ENCODE results near the gene PMM1.
"Not testable (repeated sequence)": the region's sequence is repeated elsewhere in the genome, so short reads cannot be mapped to it uniquely, and the experiment has no call there.

The PMM1 gene

GRCh38 chr22:41589391-41590241 is at the start of gene PMM1:
Gene PMM1 (minus strand): TSS chr22:41589840. CDS start chr22:41589805, 35 bp downstream.
- peak; percentile 91 for DNase-seq

- DNase-seq: no peak
Observed at GRCh38 chr22:41638748-41639147, 49.1 kb upstream of the PMM1 start.

- DNase-seq: no peak
Observed at GRCh38 chr22:41638124-41638523, 48.5 kb upstream of the PMM1 start.

- DNase-seq: not testable (repeated sequence)
Observed at GRCh38 chr22:41637623-41638022, 48.0 kb upstream of the PMM1 start.

GRCh38 chr22:41636467-41636866 is 46.8 kb upstream of the PMM1 start:
- DNase-seq: no peak

- not testable (repeated sequence) for DNase-seq
Observed at GRCh38 chr22:41634610-41635009, 45.0 kb upstream of the PMM1 start.

GRCh38 chr22:41631615-41632014 is 42.0 kb upstream of the PMM1 start:
- DNase-seq: not testable (repeated sequence)

- not testable (repeated sequence) for DNase-seq
Observed at GRCh38 chr22:41631115-41631514, 41.5 kb upstream of the PMM1 start.

- no peak for DNase-seq
Observed at GRCh38 chr22:41625577-41625976, 35.9 kb upstream of the PMM1 start.

- DNase-seq: no peak
Observed at GRCh38 chr22:41621911-41622179, 32.2 kb upstream of the PMM1 start.

- DNase-seq: peak; percentile 89
Observed at GRCh38 chr22:41621099-41621910, 31.7 kb upstream of the PMM1 start, which contains the start of gene XRCC6. Gene XRCC6 (plus strand): TSS chr22:41621295. CDS start chr22:41622005, 710 bp downstream.

GRCh38 chr22:41620589-41621098 is 31.0 kb upstream of the PMM1 start, which contains the start of gene DESI1:
Gene DESI1 (minus strand): TSS chr22:41621043. CDS start chr22:41620839, 204 bp downstream.
- no peak for DNase-seq

- DNase-seq: no peak
Observed at GRCh38 chr22:41619979-41620588, 30.4 kb upstream of the PMM1 start.

- DNase-seq: no peak
Observed at GRCh38 chr22:41613456-41613855, 23.8 kb upstream of the PMM1 start.

GRCh38 chr22:41612603-41613306 is 23.1 kb upstream of the PMM1 start:
- no peak for DNase-seq

- DNase-seq: no peak
Observed at GRCh38 chr22:41608386-41608785, 18.7 kb upstream of the PMM1 start.

- no peak for DNase-seq
Observed at GRCh38 chr22:41603873-41604332, 14.3 kb upstream of the PMM1 start.

- no peak for DNase-seq
Observed at GRCh38 chr22:41600976-41601375, 11.3 kb upstream of the PMM1 start.

- no peak for DNase-seq
Observed at GRCh38 chr22:41598891-41599635, 9.4 kb upstream of the PMM1 start.

GRCh38 chr22:41598081-41598480 is 8.4 kb upstream of the PMM1 start:
- DNase-seq: no peak

- DNase-seq: no peak
Observed at GRCh38 chr22:41597635-41597953, 8.0 kb upstream of the PMM1 start.

Data from DMS79 treated with DMSO at 0.1 percent for 48 hours (cell line).